Measurements from ENCODE around the gene VTI1A.

GRCh38 chr10:112761256-112761655 is 314.2 kb downstream of the VTI1A start:
- TF ChIP-seq CTCF (IDR thresholded peaks at IDR 0.05) (no peak), POLR2A (IDR thresholded peaks at IDR 0.05) (no peak), POLR2AphosphoS5 (IDR thresholded peaks at IDR 0.05) (no peak)
